ENCODE data around the gene FXYD1. TPM values are rescaled to one million over a fixed set of nuclear protein-coding genes. Genes with fewer than 3 reads are reported as not detected.

The FXYD1 gene
- total RNA-seq, 2 donors from 2014 or later = 1.6 to 9.1 TPM

DNA sequence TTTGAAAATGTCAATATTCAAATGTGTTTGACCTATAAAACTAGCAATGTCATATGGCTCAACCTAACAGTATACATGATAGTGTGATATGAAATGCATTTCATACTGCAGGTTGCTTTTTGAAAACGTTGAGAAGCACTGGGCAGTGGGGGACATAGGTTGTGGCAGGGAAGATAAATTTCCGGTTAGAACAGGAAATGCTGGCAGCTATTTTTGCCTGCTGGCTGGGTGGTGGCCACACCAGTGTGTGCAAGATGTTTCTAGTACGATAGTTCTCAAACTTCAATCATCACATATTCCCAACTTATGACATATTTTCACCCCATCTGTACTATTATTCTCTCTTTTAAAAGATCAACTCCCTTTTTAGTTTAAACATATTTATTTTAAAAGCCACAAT is 33.1 kb downstream of the FXYD1 start:
- no peak overlapping the region for H3K4me3 ChIP-seq
- WGBS, 2 donors = 32 to 51% methylated on average over 3 of the region's 3 CpGs
- no peak for TF ChIP-seq POLR2A (IDR thresholded peaks at IDR 0.05)
- TF ChIP-seq, protein P1, sequence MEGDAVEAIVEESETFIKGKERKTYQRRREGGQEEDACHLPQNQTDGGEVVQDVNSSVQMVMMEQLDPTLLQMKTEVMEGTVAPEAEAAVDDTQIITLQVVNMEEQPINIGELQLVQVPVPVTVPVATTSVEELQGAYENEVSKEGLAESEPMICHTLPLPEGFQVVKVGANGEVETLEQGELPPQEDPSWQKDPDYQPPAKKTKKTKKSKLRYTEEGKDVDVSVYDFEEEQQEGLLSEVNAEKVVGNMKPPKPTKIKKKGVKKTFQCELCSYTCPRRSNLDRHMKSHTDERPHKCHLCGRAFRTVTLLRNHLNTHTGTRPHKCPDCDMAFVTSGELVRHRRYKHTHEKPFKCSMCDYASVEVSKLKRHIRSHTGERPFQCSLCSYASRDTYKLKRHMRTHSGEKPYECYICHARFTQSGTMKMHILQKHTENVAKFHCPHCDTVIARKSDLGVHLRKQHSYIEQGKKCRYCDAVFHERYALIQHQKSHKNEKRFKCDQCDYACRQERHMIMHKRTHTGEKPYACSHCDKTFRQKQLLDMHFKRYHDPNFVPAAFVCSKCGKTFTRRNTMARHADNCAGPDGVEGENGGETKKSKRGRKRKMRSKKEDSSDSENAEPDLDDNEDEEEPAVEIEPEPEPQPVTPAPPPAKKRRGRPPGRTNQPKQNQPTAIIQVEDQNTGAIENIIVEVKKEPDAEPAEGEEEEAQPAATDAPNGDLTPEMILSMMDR (IDR thresholded peaks at IDR 0.05) = no peak
- H3K27me3 ChIP-seq = no peaks in the 10 kb centered on the region
- no peak for DNase-seq
- no peak overlapping the region for H3K27ac ChIP-seq
- no peak for ATAC-seq
- intact Hi-C loops (cut with DNase I) = no loop called here
- H3K9me3 ChIP-seq = no peaks in the 10 kb centered on the region
- no peaks in the 10 kb centered on the region for H3K4me1 ChIP-seq
- no peaks in the 10 kb centered on the region for H3K36me3 ChIP-seq (replicated peaks in 1 of 2; ENCODE audit: insufficient read depth in 1 of 2, low read depth in 2 of 2)

DNA sequence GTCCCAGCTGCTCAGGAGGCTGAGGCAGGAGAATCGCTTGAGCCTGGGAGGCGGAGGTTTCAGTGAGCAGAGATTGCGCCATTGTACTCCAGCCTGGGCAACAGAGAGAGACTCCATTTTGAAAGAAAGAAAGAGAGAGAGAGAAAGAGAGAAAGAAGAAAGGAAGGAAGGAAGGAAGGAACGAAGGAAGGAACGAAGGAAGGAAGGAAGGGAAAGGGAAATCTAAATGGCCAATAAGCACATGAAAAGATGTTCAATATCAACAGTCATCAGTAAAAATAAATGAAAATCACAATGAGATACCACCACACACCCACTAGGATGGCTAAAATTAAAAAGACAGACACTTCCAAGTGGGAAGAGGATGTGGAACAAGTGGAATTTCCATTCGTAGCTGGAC is 35.6 kb downstream of the FXYD1 start:
- ATAC-seq (no peak), DNase-seq (no peak)
- Histone ChIP-seq H3K27ac (no peak overlapping the region), H3K9me3 (no peaks in the 10 kb centered on the region), H3K27me3 (peaks cover 0 to 5% of the 10 kb centered on the region in 2 donors), H3K36me3 (replicated peaks in 1 of 2; ENCODE audit: insufficient read depth in 1 of 2, low read depth in 2 of 2) (no peaks in the 10 kb centered on the region), H3K4me3 (no peak overlapping the region), H3K4me1 (no peaks in the 10 kb centered on the region)
- TF ChIP-seq, protein P1 (IDR thresholded peaks at IDR 0.05) = no peak
- no peak for TF ChIP-seq POLR2A (IDR thresholded peaks at IDR 0.05)
- intact Hi-C loops (cut with DNase I) = no loop called here
- 82 to 88% methylated on average over 6 of the region's 6 CpGs for WGBS, 2 donors

DNA sequence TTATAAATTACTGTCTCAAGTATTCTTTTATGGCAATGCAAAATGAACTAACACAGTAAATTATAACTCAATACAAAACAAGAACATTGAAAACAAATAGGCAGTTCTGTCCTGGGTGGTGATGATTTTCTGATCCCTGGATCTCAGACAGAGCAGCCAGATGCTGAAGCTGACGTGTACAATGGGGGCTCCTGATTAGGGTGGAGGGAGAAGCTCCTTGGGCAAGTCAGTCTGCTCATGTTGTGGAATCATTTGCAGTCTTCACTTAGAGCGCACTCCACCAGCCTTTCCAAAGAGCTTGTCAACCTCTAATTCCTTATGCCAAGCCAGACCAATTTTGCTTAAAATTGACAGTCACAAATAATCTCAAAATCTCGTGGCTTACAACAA is 37.6 kb downstream of the FXYD1 start:
- TF ChIP-seq POLR2A (IDR thresholded peaks at IDR 0.05) = no peak
- TF ChIP-seq, protein P1 (IDR thresholded peaks at IDR 0.05) = no peak
- DNase-seq = no peak
- ATAC-seq = no peak
- H3K4me3 ChIP-seq = no peak overlapping the region
- no peaks in the 10 kb centered on the region for H3K9me3 ChIP-seq
- no peak overlapping the region for H3K27ac ChIP-seq
- no peaks in the 10 kb centered on the region for H3K4me1 ChIP-seq
- intact Hi-C loops (cut with DNase I) = no loop called here
- H3K27me3 ChIP-seq = peaks cover 0 to 5% of the 10 kb centered on the region in 2 donors
- no peaks in the 10 kb centered on the region for H3K36me3 ChIP-seq (replicated peaks in 1 of 2; ENCODE audit: insufficient read depth in 1 of 2, low read depth in 2 of 2)
- 54 to 65% methylated on average over 3 of the region's 3 CpGs for WGBS, 2 donors

DNA sequence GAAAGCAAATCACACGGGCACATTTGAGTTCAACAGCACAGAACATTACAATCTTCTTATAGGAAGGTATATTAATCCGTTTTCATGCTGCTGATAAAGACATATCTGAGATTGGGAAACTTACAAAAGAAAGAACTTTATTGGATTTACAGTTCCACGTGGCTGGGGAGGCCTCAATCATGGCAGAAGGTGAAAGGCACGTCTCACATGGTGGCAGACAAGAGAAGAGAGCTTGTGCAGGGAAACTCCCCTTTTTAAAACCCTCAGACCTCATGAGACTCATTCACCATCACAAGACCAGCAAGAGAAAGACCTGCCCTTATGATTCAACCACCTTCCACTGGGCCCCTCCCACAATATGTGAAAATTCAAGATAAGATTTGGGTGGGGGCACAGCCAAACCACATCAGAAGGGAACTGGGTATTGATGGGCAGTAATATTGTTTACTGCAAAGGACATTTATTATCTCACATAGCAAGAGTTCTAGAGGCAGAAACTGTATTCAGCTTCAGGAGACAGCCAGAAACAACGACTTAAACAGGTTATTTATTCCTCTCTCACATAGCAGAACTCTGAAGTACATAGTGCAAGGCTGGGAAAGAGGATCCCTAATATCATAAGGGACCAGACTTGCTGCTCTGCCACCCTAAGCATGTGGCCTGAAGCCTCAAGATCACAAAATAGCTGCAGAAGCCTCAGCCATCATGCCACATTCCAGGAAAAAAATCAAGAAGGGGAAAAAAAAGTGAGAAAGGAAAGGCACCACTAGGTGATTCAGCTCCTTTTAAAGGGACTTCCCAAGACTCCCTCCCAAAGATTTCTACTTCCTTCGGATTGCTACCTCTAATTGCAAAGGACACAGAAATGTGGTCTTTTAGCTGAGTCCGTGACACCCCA is 39.0 kb downstream of the FXYD1 start:
- DNase-seq = no peak
- Histone ChIP-seq H3K27ac (no peak overlapping the region), H3K4me3 (no peak overlapping the region), H3K4me1 (no peaks in the 10 kb centered on the region), H3K36me3 (replicated peaks in 1 of 2; ENCODE audit: insufficient read depth in 1 of 2, low read depth in 2 of 2) (no peaks in the 10 kb centered on the region), H3K9me3 (no peaks in the 10 kb centered on the region), H3K27me3 (peaks cover 0 to 5% of the 10 kb centered on the region in 2 donors)
- no peak for ATAC-seq
- 69 to 71% methylated on average over 7 of the region's 7 CpGs for WGBS, 2 donors
- TF ChIP-seq, protein P1 (IDR thresholded peaks at IDR 0.05) = no peak
- no peak for TF ChIP-seq POLR2A (IDR thresholded peaks at IDR 0.05)
- intact Hi-C loops (cut with DNase I) = no loop called here

DNA sequence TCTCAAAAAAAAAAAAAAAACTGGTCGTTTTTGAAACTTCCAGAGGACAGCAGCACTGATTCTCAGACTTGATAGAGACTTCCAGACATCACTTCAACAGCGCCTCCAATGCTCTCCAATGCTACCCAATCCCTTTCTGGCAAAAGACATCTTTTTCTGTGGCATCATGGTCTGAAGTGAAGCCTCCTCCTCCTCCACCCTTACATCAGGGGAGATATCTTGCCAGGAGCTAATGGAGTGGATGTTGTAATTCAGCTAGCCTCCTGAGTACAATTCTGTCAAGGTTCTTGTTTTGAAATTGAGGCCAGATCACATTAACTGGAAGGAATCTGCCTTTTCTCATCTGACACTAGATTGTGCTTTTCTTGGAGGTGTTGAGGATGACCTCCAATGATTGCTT is 40.1 kb downstream of the FXYD1 start:
- DNase-seq (no peak), ATAC-seq (no peak)
- Histone ChIP-seq H3K9me3 (no peaks in the 10 kb centered on the region), H3K4me3 (no peak overlapping the region), H3K4me1 (no peaks in the 10 kb centered on the region), H3K36me3 (replicated peaks in 1 of 2; ENCODE audit: insufficient read depth in 1 of 2, low read depth in 2 of 2) (no peaks in the 10 kb centered on the region), H3K27ac (no peak overlapping the region), H3K27me3 (peaks cover 0 to 5% of the 10 kb centered on the region in 2 donors)
- WGBS, 2 donors = 53 to 55% methylated on average over 2 of the region's 2 CpGs
- TF ChIP-seq POLR2A (IDR thresholded peaks at IDR 0.05) = no peak
- TF ChIP-seq, protein P1 (IDR thresholded peaks at IDR 0.05) = no peak
- intact Hi-C loops (cut with DNase I) = no loop called here
